Stimulated activated CD8-positive, alpha-beta memory T cell treated with anti-CD3 and anti-CD28 coated beads, Interleukin-4, amount 100 ng/mL, for 4 hours (primary cell): Measurements from ENCODE around the gene GALNT2.

Experiments
- DNase-seq, 2 donors: peaks; one replicate each; pipeline ENCODE4 v3.0.0-alpha.2; 2020; ENCODE audit warnings: low read depth in 2 of 2, low spot score in 1 of 2

The GALNT2 gene

GRCh38 chr1:230205719-230206198 is 138.7 kb downstream of the GALNT2 start:
- DNase-seq: no peak

GRCh38 chr1:230206207-230206606 is 139.2 kb downstream of the GALNT2 start:
- DNase-seq: no peak

- DNase-seq: no peak
These were observed 139.9 kb downstream of the GALNT2 start for GRCh38 chr1:230206976-230207375.

DNA sequence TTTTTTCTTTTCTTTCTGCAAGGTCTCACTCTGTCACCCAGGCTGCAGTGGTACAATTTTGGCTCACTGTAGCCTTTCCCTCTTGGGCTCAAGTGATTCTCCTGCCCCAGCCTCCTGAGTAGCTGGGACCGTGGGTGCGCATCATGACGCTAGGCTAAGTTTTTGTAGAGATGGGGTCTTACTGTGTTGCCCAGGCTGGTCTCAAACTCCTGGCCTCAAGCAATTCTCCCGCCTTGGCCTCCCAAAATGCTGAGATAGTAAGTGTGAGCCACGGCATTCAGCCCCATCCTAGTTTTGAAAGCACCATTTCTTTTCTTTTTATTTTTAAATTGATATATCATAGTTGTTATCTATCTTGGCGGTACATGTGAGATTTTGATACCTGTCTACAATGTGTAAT is 140.6 kb downstream of the GALNT2 start:
- no peak for DNase-seq

GRCh38 chr1:230208619-230209261 is 141.7 kb downstream of the GALNT2 start:
- DNase-seq: peak in 1 of 2 donors; percentile 46

- no peak for DNase-seq
These were observed 143.4 kb downstream of the GALNT2 start for GRCh38 chr1:230210326-230210980.

DNA sequence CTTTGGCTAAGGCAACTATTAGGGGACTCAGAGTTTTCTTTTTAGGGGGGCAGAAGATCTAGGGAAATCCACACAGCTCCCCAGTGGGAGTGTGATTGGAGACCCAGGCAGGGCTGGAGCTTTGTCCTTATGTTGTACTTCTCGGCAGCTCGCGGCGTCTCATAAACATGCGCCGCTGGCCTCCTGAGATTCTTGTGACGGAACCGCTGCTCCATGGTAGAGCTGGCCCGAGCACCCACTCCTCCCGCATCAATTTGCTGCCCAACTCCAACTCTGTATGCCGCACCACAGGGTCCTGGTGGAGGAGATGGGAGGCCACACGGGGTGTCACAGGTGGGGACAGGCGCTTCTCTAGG is 143.9 kb downstream of the GALNT2 start:
- DNase-seq: no peak

- no peak for DNase-seq
These were observed 144.6 kb downstream of the GALNT2 start for GRCh38 chr1:230211436-230212145.

DNA sequence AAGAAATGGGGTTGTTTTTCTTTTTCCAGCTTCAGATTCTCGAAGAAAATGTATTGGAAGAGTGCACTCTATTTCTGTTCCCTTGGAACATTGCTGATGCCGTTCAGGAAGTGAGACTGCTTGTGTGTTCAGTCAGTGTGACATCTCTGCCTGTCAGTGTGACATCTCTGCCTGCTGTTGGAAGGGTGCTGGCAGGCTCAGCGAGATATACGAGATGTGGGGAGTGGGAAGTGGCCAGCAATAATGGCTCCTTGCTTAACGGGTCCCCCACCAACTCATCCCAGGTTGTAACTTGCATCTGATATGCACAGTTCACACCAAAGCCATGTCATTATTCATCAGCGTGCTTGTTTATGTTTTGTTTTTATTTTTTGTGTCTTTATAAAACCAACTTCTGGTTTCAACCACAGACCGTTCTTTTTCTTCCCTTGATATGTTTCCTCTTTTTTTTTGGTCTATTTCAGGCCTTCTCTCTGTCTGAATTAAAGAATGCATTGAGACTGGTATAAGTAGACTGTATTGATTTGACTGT is 145.4 kb downstream of the GALNT2 start:
- no peak for DNase-seq

DNA sequence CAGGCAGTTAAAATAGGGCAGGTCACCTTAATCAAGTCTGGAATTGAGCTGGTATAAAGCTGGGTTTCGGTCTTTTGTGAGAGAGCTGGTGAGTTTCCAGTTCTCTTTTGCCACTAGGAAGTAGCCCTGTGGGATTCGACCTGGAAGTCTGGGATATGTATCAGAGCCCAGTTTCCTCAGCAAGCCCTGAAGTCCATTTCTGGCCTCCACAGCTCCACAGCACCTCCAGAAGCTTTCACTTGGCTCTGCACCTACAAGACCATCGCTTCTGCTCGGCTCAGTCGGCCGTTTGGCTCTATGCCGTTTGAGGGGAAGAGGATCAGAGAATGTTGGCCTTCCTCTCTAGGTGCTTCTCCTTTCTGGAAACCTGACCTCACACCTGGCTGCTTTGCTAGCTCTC is 148.0 kb downstream of the GALNT2 start:
- DNase-seq: no peak

- DNase-seq: no peak
These were observed 148.5 kb downstream of the GALNT2 start for GRCh38 chr1:230215529-230215928.

GRCh38 chr1:230216896-230217295 is 149.9 kb downstream of the GALNT2 start:
- DNase-seq: no peak

- DNase-seq: no peak
These were observed 151.6 kb downstream of the GALNT2 start for GRCh38 chr1:230218667-230219066.

GRCh38 chr1:230219174-230220067 is 152.4 kb downstream of the GALNT2 start:
- DNase-seq: no peak

DNA sequence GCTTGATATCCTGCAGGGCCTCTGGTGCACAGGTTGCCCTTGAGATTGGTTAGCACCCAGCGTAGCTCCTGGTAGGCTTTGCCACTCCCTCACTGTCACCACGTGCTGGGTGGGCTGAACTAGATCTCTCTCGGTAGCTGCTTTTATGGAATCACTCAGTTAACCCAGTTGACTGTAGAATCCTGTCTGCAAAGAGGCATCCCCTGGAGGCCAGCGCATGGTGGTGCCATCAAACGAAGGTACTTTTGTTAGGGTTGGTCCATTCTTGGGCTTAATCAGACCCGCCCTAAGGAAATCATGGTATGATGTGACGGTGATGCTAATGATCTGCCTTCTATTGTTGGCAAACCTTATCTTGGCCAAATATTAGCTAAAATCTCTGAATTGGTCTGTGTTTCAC is 153.4 kb downstream of the GALNT2 start:
- DNase-seq: no peak

DNA sequence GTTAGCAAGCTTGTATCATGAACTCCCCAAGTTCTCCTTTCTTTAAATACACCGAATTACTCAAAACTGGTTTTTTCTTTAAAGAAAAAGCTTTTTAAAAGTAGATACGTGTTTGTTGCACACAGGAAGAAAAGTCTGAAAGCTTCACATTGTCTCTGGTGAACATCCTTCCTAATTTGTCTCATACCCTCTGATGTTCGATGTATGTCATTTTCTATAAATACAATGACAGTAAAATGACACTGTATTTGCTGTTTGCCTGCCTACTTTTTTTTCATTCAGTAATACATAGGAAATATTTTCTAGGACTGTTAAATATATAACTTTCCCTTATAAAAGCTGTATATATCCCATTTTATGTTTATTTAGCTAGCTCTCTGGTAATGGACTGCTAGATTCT is 153.9 kb downstream of the GALNT2 start:
- no peak for DNase-seq

DNA sequence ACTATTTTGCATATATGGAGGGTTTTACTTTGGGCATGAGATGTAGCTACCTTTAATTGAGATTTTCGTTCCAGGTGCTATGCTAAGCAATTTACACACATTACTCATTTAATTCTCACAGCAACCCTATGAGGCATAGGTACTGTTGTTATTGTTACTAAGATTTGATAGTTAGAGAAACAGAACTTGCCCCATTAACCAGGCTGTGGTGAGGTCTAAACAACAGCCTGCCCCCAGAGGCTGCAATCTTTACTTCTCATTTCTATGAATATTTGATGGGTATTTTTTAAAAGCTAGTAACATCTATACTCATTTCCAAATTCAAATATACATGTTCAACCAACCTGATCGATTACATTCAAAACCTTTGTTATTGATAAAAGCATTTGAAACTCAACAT is 155.6 kb downstream of the GALNT2 start:
- DNase-seq: no peak

- no peak for DNase-seq
These were observed 157.3 kb downstream of the GALNT2 start for GRCh38 chr1:230224101-230224960.

GRCh38 chr1:230226007-230226800 is 159.2 kb downstream of the GALNT2 start:
- no peak for DNase-seq
